ENCODE measurements around the gene KCNB1.

Gene KCNB1

DNA sequence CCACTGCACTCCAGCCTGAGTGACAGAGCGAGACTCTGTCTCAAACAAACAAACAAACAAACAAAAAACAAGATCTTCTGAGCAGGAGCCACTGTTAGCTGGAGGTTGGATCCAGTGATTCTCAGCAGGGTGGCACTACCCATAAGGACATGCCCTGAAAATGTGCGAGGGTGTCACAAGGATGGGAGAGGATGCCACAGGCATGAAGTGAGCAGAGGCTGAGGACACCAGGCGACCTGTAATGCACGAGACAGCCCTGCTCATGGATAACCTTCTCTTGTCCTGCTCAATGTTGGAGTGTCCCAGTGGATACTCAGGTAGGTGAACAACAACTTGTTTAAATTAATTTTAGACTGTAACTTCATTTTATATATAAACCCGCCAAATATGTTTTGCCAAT is 76.8 kb downstream of the KCNB1 start:
- Mint-ChIP-seq H3K27me3 (peaks cover 17% of the 10 kb centered on the region), H3K4me1 (ENCODE audit: low read depth) (no peaks in the 10 kb centered on the region), H3K4me3 (no peak overlapping the region), H3K36me3 (ENCODE audit: low read depth) (no peaks in the 10 kb centered on the region), H3K9me3 (no peaks in the 10 kb centered on the region), H3K27ac (no peak overlapping the region)

DNA sequence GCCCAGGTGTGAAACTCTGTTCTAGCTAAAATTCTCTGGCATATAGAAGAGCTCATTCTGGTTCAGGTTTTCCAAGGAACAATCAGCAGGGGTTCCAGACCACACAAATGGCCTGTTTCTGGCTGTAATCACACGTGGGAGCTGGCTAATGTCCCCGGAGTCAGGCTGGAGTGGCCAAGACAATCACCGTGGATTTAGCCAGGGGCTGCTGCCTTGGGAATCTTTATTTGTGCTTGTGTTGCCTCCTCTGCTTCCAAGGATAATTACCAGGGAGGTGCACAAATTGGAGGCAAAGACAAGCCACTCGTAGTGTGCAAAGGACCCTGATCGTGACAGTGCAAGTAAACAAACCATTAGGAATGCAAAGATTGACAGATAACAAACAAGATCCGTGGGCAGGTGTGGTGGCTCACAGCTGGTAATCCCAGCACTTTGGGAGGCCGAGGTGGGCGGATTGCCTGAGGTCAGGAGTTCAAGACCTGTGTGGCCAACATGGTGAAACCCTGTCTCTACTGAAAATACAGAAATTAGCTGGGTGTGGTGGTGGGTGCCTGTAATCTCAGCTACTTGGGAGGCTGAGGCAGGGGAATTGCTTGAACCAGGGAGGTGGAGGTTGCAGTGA is 77.3 kb downstream of the KCNB1 start:
- Mint-ChIP-seq H3K9me3 (no peaks in the 10 kb centered on the region), H3K36me3 (ENCODE audit: low read depth) (no peaks in the 10 kb centered on the region), H3K4me3 (no peak overlapping the region), H3K27me3 (peaks cover 17% of the 10 kb centered on the region), H3K27ac (no peak overlapping the region), H3K4me1 (ENCODE audit: low read depth) (no peaks in the 10 kb centered on the region)

DNA sequence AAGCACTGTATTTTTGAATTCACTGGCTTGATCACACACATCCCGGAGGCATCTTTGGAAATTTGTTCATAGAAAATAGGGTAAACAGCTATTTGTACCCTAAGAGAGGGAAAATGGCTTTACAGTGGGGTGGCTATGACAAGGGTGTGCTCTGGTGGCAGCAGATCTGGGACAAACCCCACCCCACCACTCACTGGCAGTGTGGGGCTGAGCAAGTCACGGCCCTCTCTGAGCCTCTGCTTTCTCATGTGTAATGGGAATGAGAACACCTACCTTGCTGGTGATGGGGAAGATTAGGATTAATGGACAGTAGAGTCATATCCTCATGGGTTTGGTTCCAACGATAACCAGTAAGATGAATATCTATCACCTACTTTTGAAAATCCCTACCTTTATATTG is 78.0 kb downstream of the KCNB1 start:
- Mint-ChIP-seq H3K9me3 (no peaks in the 10 kb centered on the region), H3K36me3 (ENCODE audit: low read depth) (no peaks in the 10 kb centered on the region), H3K27me3 (peaks cover 17% of the 10 kb centered on the region), H3K27ac (no peak overlapping the region), H3K4me1 (ENCODE audit: low read depth) (no peaks in the 10 kb centered on the region), H3K4me3 (no peak overlapping the region)

DNA sequence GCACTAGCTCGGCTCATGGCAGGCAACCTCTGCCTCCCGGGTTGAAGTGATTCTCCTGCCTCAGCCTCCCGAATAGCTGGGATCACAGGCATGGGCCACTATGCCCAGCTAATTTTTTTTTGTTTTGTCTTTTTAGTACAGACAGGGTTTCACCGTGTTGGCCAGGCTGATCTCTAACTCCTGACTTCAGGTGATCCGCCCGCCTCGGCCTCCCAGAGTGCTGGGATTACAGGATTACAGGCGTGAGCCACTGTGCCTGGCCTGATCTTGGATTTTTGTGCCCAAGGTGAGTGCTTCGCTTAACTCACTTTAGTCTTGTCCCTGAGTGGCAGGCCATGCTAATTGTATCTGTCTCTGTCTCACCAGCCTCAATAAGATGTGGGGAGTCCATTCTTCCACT is 78.6 kb downstream of the KCNB1 start:
- Mint-ChIP-seq H3K9me3 (no peaks in the 10 kb centered on the region), H3K4me1 (ENCODE audit: low read depth) (no peaks in the 10 kb centered on the region), H3K27ac (no peak overlapping the region), H3K36me3 (ENCODE audit: low read depth) (no peaks in the 10 kb centered on the region), H3K27me3 (peaks cover 13% of the 10 kb centered on the region), H3K4me3 (no peak overlapping the region)

DNA sequence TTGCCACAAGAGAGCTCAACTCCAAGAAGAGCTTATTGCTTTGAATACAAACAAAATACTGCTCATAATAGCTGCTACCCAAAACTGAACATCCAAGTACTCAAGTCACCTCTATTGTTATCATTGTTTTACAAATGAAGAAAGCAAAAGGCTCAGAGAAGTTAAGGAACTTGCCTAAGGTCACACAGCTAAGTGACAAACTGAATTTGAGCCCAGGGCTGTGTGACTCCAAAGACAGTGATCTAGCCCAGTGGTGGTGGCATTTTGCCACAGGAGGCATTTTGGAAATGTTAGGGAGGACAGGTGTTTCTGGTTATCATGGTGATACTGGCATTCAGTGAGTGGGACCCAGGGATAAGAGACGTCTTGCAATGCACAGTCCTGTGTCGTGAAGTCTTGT is 79.5 kb downstream of the KCNB1 start:
- peak overlapping the region; percentile 61 for H3K27ac Mint-ChIP-seq
- no peak overlapping the region for H3K4me3 Mint-ChIP-seq
- no peaks in the 10 kb centered on the region for H3K4me1 Mint-ChIP-seq (ENCODE audit: low read depth)
- no peaks in the 10 kb centered on the region for H3K9me3 Mint-ChIP-seq
- H3K36me3 Mint-ChIP-seq (ENCODE audit: low read depth) = no peaks in the 10 kb centered on the region
- peaks cover 9% of the 10 kb centered on the region for H3K27me3 Mint-ChIP-seq

DNA sequence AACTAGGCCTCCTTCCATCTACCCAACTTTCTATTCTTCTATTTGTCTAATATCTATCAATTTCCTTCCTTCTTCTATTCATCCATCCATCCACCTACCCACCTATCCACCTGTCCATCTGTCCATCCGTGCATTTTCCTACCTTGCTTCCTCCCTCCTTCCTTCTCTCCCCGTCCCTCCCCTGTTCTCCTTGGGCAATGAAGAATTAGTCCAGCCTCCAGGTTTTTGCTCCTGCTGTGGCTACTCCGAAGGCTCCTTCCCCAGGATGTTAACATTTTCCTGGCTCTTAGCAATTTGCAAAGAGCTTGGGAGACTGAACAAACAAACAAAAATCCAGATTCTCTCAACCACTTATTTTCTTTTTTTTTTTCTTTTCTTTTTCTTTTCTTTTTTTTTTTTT is 81.6 kb downstream of the KCNB1 start:
- H3K36me3 Mint-ChIP-seq (ENCODE audit: low read depth) = no peaks in the 10 kb centered on the region
- H3K4me1 Mint-ChIP-seq (ENCODE audit: low read depth) = no peaks in the 10 kb centered on the region
- no peaks in the 10 kb centered on the region for H3K9me3 Mint-ChIP-seq
- H3K27ac Mint-ChIP-seq = no peak overlapping the region
- H3K27me3 Mint-ChIP-seq = peaks cover 7% of the 10 kb centered on the region
- H3K4me3 Mint-ChIP-seq = no peak overlapping the region

DNA sequence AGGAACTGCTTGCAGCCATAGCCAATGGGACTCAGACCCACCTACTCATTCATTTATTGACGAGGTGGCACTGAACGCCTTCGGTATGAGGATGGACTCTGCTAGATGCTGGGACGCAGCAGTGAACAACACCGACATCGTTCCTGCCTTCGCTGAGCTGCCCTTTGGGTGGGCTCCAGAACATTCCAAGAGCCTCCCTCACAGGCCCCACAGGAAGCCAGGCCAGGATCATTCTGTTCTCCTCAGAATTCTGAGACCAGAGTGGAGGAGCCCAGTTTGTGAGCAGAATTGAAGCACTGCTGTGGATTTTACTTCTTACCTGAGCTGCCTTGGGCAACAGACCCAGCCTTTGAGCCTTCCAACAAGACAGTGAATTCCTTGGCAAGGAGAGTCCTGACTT is 82.1 kb downstream of the KCNB1 start:
- no peaks in the 10 kb centered on the region for H3K9me3 Mint-ChIP-seq
- no peak overlapping the region for H3K27ac Mint-ChIP-seq
- H3K27me3 Mint-ChIP-seq = peaks cover 6% of the 10 kb centered on the region
- H3K4me1 Mint-ChIP-seq (ENCODE audit: low read depth) = no peaks in the 10 kb centered on the region
- H3K4me3 Mint-ChIP-seq = no peak overlapping the region
- no peaks in the 10 kb centered on the region for H3K36me3 Mint-ChIP-seq (ENCODE audit: low read depth)

DNA sequence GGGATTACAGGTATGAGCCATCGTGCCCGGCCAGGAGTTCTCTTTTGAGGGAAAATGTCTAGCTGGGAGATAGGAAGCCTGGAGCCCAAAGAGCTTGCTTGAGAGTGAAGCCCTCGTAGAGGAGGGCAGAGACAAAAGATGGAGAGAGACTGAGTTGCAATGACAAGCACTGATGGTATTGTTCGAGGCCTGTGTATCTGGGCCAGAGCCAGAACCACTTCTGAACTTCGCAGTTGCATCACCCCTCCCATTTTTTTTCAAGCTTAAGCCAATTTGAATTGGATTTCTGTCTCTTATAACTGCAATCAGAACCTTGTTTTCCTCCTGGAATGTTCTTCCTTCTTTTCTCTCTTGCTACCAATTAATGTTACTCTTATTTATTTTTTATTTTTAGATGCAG is 83.1 kb downstream of the KCNB1 start:
- Mint-ChIP-seq H3K27ac (no peak overlapping the region), H3K36me3 (ENCODE audit: low read depth) (no peaks in the 10 kb centered on the region), H3K4me3 (no peak overlapping the region), H3K27me3 (peaks cover 3% of the 10 kb centered on the region), H3K4me1 (ENCODE audit: low read depth) (no peaks in the 10 kb centered on the region), H3K9me3 (no peaks in the 10 kb centered on the region)

DNA sequence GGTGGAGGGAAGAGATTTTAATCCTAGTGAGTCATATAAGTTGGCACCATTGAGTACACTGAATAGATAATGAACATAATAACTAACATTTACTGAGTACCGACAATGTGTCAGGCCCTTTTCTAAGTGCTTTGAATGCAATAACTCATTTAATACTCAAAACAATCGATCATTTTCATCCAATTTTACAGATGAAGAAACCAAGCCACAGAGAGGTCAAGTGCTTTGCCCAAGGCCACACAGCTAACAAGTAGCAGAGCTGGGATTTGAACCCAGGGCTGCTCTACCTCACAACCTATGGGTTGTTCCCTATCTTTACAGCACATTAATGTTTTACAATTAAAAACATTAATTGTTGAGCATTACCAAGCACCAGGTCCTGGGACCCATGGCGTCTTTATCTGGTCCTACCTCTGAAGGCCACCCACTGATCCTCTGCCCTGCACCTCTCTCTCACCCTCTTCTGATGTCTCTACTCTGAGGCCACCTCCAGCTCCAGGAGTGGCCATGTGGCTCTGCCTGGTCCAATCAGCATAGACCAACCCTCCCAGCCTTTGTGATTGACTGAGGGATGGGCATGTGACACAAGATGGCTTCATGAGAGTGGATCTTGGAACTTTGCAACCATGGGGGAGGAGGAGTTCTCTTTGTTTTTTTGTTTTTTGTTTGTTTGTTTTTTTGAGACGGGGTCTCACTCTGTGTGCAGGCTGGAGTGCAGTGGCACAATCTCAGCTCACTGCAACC is 83.9 kb downstream of the KCNB1 start:
- H3K27ac Mint-ChIP-seq = no peak overlapping the region
- H3K36me3 Mint-ChIP-seq (ENCODE audit: low read depth) = no peaks in the 10 kb centered on the region
- no peak overlapping the region for H3K4me3 Mint-ChIP-seq
- H3K27me3 Mint-ChIP-seq = peaks cover 8% of the 10 kb centered on the region
- H3K4me1 Mint-ChIP-seq (ENCODE audit: low read depth) = no peaks in the 10 kb centered on the region
- no peaks in the 10 kb centered on the region for H3K9me3 Mint-ChIP-seq

DNA sequence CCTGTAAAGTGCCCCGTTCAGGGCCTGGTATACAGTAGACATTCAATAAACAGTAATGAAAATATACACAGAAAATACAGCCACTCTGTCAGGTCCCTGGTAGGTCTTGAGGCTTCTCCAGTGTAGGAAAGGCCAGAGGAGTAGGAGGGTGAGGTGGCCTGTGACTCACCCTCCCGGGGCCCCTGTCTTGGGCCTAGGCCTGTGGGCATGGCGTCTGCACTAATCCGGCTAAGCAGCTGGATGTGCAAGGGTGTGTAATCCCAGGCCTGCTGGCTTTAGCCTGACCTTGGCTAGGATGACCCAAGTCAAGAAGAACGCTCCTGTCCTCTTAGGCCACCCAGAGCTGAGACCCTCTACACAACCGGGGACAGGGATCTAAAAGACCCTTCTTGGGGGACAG is 84.9 kb downstream of the KCNB1 start:
- H3K9me3 Mint-ChIP-seq = no peaks in the 10 kb centered on the region
- no peak overlapping the region for H3K27ac Mint-ChIP-seq
- H3K27me3 Mint-ChIP-seq = peaks cover 10% of the 10 kb centered on the region

DNA sequence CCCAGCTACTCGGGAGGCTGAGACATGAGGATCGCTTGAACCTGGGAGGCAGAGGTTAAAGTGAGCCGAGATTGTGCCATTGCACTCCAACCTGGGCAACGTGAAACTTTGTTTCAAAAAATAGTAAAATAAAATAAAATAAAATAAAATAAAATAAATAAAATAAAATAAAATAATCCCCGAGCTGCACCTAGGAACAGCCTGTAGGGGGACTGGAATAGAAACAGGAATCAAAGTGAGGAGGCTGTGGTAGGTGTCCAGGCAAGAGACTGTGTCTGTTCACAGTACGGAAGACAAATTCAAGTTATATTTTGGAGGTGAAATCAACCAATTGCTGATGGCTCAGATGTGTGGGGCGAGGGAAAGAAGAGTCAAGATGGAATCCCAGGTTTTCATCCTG is 86.2 kb downstream of the KCNB1 start:
- peaks cover 18% of the 10 kb centered on the region for H3K27me3 Mint-ChIP-seq
- H3K4me3 Mint-ChIP-seq = no peak overlapping the region
- no peaks in the 10 kb centered on the region for H3K36me3 Mint-ChIP-seq (ENCODE audit: low read depth)
- H3K4me1 Mint-ChIP-seq (ENCODE audit: low read depth) = no peaks in the 10 kb centered on the region
- H3K27ac Mint-ChIP-seq = no peak overlapping the region
- no peaks in the 10 kb centered on the region for H3K9me3 Mint-ChIP-seq

More for the DNA sequence above, 84.9 kb downstream of the KCNB1 start:
- H3K36me3 Mint-ChIP-seq (ENCODE audit: low read depth) = no peaks in the 10 kb centered on the region
- H3K4me3 Mint-ChIP-seq = no peak overlapping the region
- H3K4me1 Mint-ChIP-seq (ENCODE audit: low read depth) = no peaks in the 10 kb centered on the region

DNA sequence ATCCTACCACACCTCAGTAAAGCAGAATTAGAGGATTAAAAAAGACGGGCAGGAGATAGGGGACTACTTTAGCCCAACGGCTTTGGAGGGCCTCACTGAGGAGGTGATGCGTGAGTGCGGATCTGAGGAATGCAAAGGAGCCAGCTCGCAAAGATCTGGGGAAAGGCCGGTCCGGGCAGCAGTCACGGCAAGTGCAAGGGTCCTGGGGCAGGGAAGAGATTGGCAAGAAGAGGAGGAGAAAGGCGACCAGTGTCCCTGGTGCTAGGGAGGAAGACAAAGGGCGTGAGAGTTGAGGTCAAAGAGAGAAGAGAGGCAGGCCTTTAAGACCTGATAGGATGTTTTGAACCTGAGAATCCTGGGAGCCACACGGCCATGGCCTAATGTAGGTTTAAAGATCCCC is 86.8 kb downstream of the KCNB1 start:
- no peaks in the 10 kb centered on the region for H3K9me3 Mint-ChIP-seq
- peaks cover 18% of the 10 kb centered on the region for H3K27me3 Mint-ChIP-seq
- no peaks in the 10 kb centered on the region for H3K36me3 Mint-ChIP-seq (ENCODE audit: low read depth)

DNA sequence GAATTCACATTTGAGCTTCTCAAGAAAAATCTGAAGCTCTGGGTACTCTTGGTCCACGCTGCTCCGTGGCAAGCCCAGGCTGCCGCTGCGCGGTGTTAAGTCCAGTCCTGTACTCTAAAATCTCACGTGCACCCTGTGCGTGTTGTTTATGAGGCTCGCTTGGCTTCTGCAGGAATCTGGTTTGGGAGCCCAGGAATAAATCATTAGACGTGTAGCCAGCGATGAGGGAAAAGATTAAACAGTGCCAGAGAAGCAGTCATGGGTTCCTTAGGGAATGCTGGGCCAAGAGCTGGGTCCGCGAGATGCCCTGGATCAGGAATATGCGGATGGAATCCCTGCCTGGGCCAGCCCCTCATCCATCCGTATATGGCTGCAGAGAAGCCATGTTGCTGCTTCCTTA is 87.3 kb downstream of the KCNB1 start:
- H3K4me1 Mint-ChIP-seq (ENCODE audit: low read depth) = no peaks in the 10 kb centered on the region
- no peaks in the 10 kb centered on the region for H3K9me3 Mint-ChIP-seq
- H3K4me3 Mint-ChIP-seq = no peak overlapping the region
- H3K36me3 Mint-ChIP-seq (ENCODE audit: low read depth) = no peaks in the 10 kb centered on the region
- H3K27me3 Mint-ChIP-seq = peaks cover 19% of the 10 kb centered on the region
- H3K27ac Mint-ChIP-seq = no peak overlapping the region

More for the DNA sequence above, 86.8 kb downstream of the KCNB1 start:
- H3K4me3 Mint-ChIP-seq = no peak overlapping the region
- H3K4me1 Mint-ChIP-seq (ENCODE audit: low read depth) = no peaks in the 10 kb centered on the region
- H3K27ac Mint-ChIP-seq = no peak overlapping the region

DNA sequence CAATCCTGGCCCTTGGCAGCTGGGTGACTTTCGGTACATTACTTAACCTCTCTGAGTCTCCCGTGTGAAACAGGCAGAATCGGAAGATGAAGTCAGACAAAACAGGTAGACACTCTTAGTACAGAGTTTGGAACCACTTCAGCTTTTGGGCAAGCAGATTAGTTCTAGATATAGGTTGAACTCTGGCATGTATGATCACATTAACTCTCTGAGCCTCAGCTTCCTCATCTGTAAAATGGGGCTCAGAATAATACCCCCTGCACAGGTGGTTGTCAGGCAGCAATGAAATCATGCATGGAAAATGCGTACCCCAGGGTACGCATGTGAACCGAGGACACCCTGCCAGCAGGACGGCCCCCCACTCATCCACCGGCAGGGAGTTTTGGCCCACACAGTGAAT is 87.7 kb downstream of the KCNB1 start:
- Mint-ChIP-seq H3K9me3 (no peaks in the 10 kb centered on the region), H3K27ac (no peak overlapping the region), H3K4me1 (ENCODE audit: low read depth) (no peaks in the 10 kb centered on the region), H3K36me3 (ENCODE audit: low read depth) (no peaks in the 10 kb centered on the region), H3K27me3 (peaks cover 23% of the 10 kb centered on the region), H3K4me3 (no peak overlapping the region)

DNA sequence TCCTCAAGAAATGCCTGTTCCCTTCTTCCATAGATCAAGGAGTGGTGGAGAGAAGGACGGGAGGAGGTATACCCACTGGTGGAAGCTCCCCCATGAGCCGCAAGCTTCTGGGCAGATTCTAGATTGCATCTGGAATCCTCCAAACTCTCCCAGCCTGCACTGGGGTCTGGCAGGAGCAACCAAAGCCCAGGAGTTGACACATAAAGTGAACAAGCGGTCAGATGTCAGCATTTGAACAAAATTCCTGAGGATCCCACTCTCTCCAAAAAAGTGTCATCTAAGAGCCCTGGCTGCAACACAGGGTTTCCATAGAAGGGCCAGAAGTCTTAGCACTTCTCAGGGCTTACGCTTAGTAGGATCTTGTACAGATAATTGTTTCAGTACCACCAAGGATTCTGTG is 88.2 kb downstream of the KCNB1 start:
- no peaks in the 10 kb centered on the region for H3K4me1 Mint-ChIP-seq (ENCODE audit: low read depth)
- H3K9me3 Mint-ChIP-seq = no peaks in the 10 kb centered on the region

DNA sequence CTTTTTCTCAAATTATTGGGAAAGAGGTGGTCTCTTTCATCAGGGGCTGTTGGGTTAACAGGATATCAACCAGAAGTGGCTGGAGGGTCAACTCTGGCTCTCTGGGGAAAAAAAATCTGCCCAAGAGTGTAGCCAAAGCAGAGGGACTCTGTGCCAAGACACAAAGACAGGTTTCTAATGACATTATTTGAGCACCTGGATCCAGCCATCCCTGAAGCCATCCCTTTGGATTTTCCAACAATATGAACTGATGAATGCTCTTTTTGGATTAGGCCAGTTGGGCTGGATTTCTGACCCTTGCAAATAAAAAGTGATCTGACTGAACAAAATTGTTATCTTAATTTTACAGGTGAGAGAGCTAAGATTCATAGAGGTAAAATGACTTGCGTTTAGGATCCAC is 88.7 kb downstream of the KCNB1 start:
- H3K27ac Mint-ChIP-seq = no peak overlapping the region
- no peaks in the 10 kb centered on the region for H3K4me1 Mint-ChIP-seq (ENCODE audit: low read depth)
- no peaks in the 10 kb centered on the region for H3K9me3 Mint-ChIP-seq
- H3K4me3 Mint-ChIP-seq = no peak overlapping the region
- peaks cover 29% of the 10 kb centered on the region for H3K27me3 Mint-ChIP-seq
- no peaks in the 10 kb centered on the region for H3K36me3 Mint-ChIP-seq (ENCODE audit: low read depth)

More for the DNA sequence above, 88.2 kb downstream of the KCNB1 start:
- Mint-ChIP-seq H3K36me3 (ENCODE audit: low read depth) (no peaks in the 10 kb centered on the region), H3K4me3 (no peak overlapping the region), H3K27me3 (peaks cover 26% of the 10 kb centered on the region), H3K27ac (no peak overlapping the region)
